B cell (primary cell): ENCODE data around the gene KCTD5. TPM values are rescaled to one million over a fixed set of nuclear protein-coding genes. Genes with fewer than 3 reads are reported as not detected.

ENCODE experiments used
- ATAC-seq: fragments of 200-7000 bp; cut with Tn5 transposase; one replicate; pipeline ENCODE4 v1.10.0; 2021; ENCODE audit warnings: low read depth, mild to moderate bottlenecking, moderate number of reproducible peaks, moderate library complexity
- CTCF ChIA-PET: fragments of 350-600 bp; sonication (Branson Sonifier 250); formaldehyde crosslinking; loops from one replicate; lab custom pipeline; 2021; ENCODE audit warnings: antibody characterized with exemption, inconsistent platforms; lab: Charles Lee
- POLR2A ChIA-PET: fragments of 350-600 bp; sonication (Branson Sonifier 250); formaldehyde crosslinking; loops from one replicate; lab custom pipeline; 2021; ENCODE audit warnings: antibody characterized with exemption; lab: Charles Lee
- DNase-seq: peaks from one replicate; pipeline ENCODE4 v3.0.0; 2013
- H2AFZ ChIP-seq: 2 replicates; pipeline ENCODE4 v1.6.1; 2012; ENCODE audit warnings: mild to moderate bottlenecking, low read depth, low read length; ENCODE audit not compliant: insufficient read depth, poor library complexity, severe bottlenecking
- H3K27ac ChIP-seq, 2 donors: 1 replicate in 1 of 2; 2 replicates in 1 of 2; pipeline ENCODE4 v1.5.1; 2012 to 2013; ENCODE audit warnings: low read length in 2 of 2, mild to moderate bottlenecking in 2 of 2, moderate library complexity in 1 of 2
- H3K27me3 ChIP-seq, 4 experiments: fragments of 200-600 bp in 1 of 4; sonication (generic) in 1 of 4; replicated peaks in 1 of 4; 1 replicate in 2 of 4; 2 replicates in 2 of 4; pipeline versions ENCODE4 v1.6.1 to v1.7.0; 2013 to 2016; ENCODE audit warnings: low read length in 3 of 4, mild to moderate bottlenecking in 2 of 4, mixed read lengths in 1 of 4, moderate library complexity in 1 of 4; ENCODE audit not compliant: insufficient read depth in 4 of 4, control insufficient read depth in 3 of 4; ENCODE audit errors: control extremely low read depth in 1 of 4
- H3K36me3 ChIP-seq, 2 experiments: replicated peaks in 1 of 2; 1 replicate in 1 of 2; 2 replicates in 1 of 2; pipeline versions ENCODE4 v1.6.1 to v1.7.1; 2013; ENCODE audit warnings: low read length in 1 of 2; ENCODE audit not compliant: insufficient read depth in 2 of 2, control insufficient read depth in 1 of 2; ENCODE audit errors: control extremely low read depth in 1 of 2, extremely low read depth in 1 of 2
- H3K4me1 ChIP-seq, 2 donors: fragments of 200-600 bp in 1 of 2; sonication (generic) in 1 of 2; 1 replicate in 1 of 2; 2 replicates in 1 of 2; pipeline versions ENCODE4 v1.5.1 to v1.6.1; 2013 to 2017; ENCODE audit warnings: low read length in 2 of 2; ENCODE audit not compliant: control insufficient read depth in 2 of 2, insufficient read depth in 2 of 2
- H3K4me2 ChIP-seq: replicated peaks from 2 replicates; pipeline ENCODE3; 2012; ENCODE audit warnings: mild to moderate bottlenecking, low read depth, low read length; ENCODE audit not compliant: poor library complexity, severe bottlenecking
- H3K4me3 ChIP-seq, 5 experiments: fragments of 200-600 bp in 1 of 5; sonication (generic) in 1 of 5; 1 replicate in 3 of 5; 2 replicates in 2 of 5; pipeline versions ENCODE4 v1.5.1 to v1.7.0; 2011 to 2016; ENCODE audit warnings: low read length in 4 of 5, mild to moderate bottlenecking in 4 of 5, low read depth in 2 of 5, control low read depth in 1 of 5, moderate library complexity in 1 of 5; ENCODE audit not compliant: insufficient read depth in 1 of 5; ENCODE audit errors: control extremely low read depth in 1 of 5, extremely low read depth in 1 of 5
- H3K79me2 ChIP-seq: fragments of 200-600 bp; sonication (generic); one replicate; pipeline ENCODE4 v1.6.0; 2016; ENCODE audit warnings: low read length; ENCODE audit not compliant: control insufficient read depth, insufficient read depth
- H3K9ac ChIP-seq: fragments of 200-600 bp; sonication (generic); 2 replicates; pipeline ENCODE4 v1.6.1; 2017; ENCODE audit warnings: mild to moderate bottlenecking, low read length, moderate library complexity
- H3K9me3 ChIP-seq, 3 donors: one replicate each; pipeline versions ENCODE4 v1.6.1 to v1.7.1; 2013; ENCODE audit warnings: low read length in 2 of 3; ENCODE audit not compliant: control insufficient read depth in 2 of 3, insufficient read depth in 1 of 3; ENCODE audit errors: control extremely low read depth in 1 of 3
- H4K20me1 ChIP-seq: 2 replicates; pipeline ENCODE4 v1.6.0; 2012; ENCODE audit warnings: mild to moderate bottlenecking, low read length; ENCODE audit not compliant: insufficient read depth, control insufficient read depth, poor library complexity, severe bottlenecking
- H3K27ac Mint-ChIP-seq: one replicate; pipeline ENCODE4 v1.8.0; 2021; ENCODE audit warnings: mixed read lengths
- H3K27me3 Mint-ChIP-seq: one replicate; pipeline ENCODE4 v1.8.0; 2021; ENCODE audit warnings: mixed read lengths
- H3K4me1 Mint-ChIP-seq: one replicate; pipeline ENCODE4 v1.8.0; 2021; ENCODE audit warnings: mixed read lengths
- H3K4me3 Mint-ChIP-seq: one replicate; pipeline ENCODE4 v1.8.0; 2021; ENCODE audit warnings: mixed read lengths
- H3K9me3 Mint-ChIP-seq: one replicate; pipeline ENCODE4 v1.8.0; 2022; ENCODE audit warnings: mixed read lengths; ENCODE audit not compliant: insufficient read depth
- CTCF ChIP-seq: fragments of 200-600 bp; IDR thresholded peaks from one replicate; pipeline ENCODE4 v1.8.0; 2022; ENCODE audit warnings: antibody characterized with exemption, mild to moderate bottlenecking
- EZH2 ChIP-seq: IDR thresholded peaks from 2 replicates; pipeline ENCODE4 v1.6.1; 2012; ENCODE audit warnings: borderline replicate concordance, low read depth, mild to moderate bottlenecking, moderate library complexity, low read length; ENCODE audit not compliant: insufficient read depth, poor library complexity, severe bottlenecking
- WGBS: methylation state at CpG from one replicate; pipeline ENCODE4 v1.1.5; 2013; ENCODE audit warnings: missing lambda C conversion rate; ENCODE audit not compliant: insufficient coverage; 5-methylcytosine and 5-hydroxymethylcytosine counted together
- intact Hi-C: fragments of 100-400 bp; cut with micrococcal nuclease; formaldehyde crosslinking; loops from one replicate; pipeline ENCODE4 v1.10.0; 2022
- polyA plus RNA-seq: library from polyadenylated mRNA; depleted of rRNA; stranded (reverse); fragments of >200 nt; gene quantifications from 2 replicates; pipeline ENCODE4 v1.2.3, GENCODE V29; 2012
- total RNA-seq, 2 donors: library from RNA; stranded (reverse); fragments of 120-200 nt in 1 of 2; gene quantifications; 1 replicate in 1 of 2; 2 replicates in 1 of 2; pipeline versions ENCODE4 v1.2.3 to v1.2.4, GENCODE V29; 2013 to 2022

The KCTD5 gene
- total and polyA plus RNA-seq, 2 donors (not counting 1 experiment from before 2014, with no cell fraction given): 17.2 to 37.3 TPM

GRCh38 chr16:2726923-2727322 lies 44.6 kb downstream of the KCTD5 start:
- H4K20me1 ChIP-seq: no peaks in the 10 kb centered on the region
- no peak overlapping the region for H3K9ac ChIP-seq
- no peak overlapping the region for H3K27ac ChIP-seq
- Mint-ChIP-seq H3K4me3 (no peak overlapping the region), H3K27ac (no peak overlapping the region), H3K4me1 (peaks cover 2% of the 10 kb centered on the region), H3K27me3 (peaks cover 12% of the 10 kb centered on the region), H3K9me3 (no peaks in the 10 kb centered on the region)
- no peak overlapping the region for H3K4me3 ChIP-seq
- no peaks in the 10 kb centered on the region for H3K9me3 ChIP-seq
- H3K27me3 ChIP-seq: peaks cover 0 to 12% (median 4%) of the 10 kb centered on the region in 4 experiments
- ATAC-seq (no peak), DNase-seq (no peak)
- H3K79me2 ChIP-seq: no peaks in the 10 kb centered on the region
- H3K4me2 ChIP-seq: no peak overlapping the region
- no CpG with 5 or more reads among the region's 5 CpGs for WGBS
- peaks cover 0 to under 1% of the 10 kb centered on the region in 2 donors for H3K4me1 ChIP-seq
- TF ChIP-seq CTCF: no peak
- no peak for TF ChIP-seq EZH2
- ChIA-PET POLR2A (no interaction called here), CTCF (no interaction called here)
- no peak overlapping the region for H2AFZ ChIP-seq
- no peaks in the 10 kb centered on the region for H3K36me3 ChIP-seq
- intact Hi-C loops: no loop called here

- H3K27ac Mint-ChIP-seq: no peak overlapping the region
- H3K27me3 Mint-ChIP-seq: peaks cover 15% of the 10 kb centered on the region
Measured at GRCh38 chr16:2728034-2728433, 45.7 kb downstream of the KCTD5 start.

More at GRCh38 chr16:2728034-2728433, 45.7 kb downstream of the KCTD5 start:
- intact Hi-C loops: no loop called here
- Histone ChIP-seq H3K9me3 (no peaks in the 10 kb centered on the region), H3K4me3 (no peak overlapping the region), H3K79me2 (no peaks in the 10 kb centered on the region), H3K27ac (no peak overlapping the region), H2AFZ (no peak overlapping the region), H3K36me3 (no peaks in the 10 kb centered on the region), H3K4me1 (no peaks in the 10 kb centered on the region), H4K20me1 (no peaks in the 10 kb centered on the region), H3K4me2 (no peak overlapping the region), H3K9ac (no peak overlapping the region), H3K27me3 (peaks cover 0 to 12% (median 4%) of the 10 kb centered on the region in 4 experiments)
- no peaks in the 10 kb centered on the region for H3K4me1 Mint-ChIP-seq
- no peak for ATAC-seq
- no peaks in the 10 kb centered on the region for H3K9me3 Mint-ChIP-seq
- no peak for TF ChIP-seq EZH2
- TF ChIP-seq CTCF: no peak
- CTCF ChIA-PET: no interaction called here
- DNase-seq: no peak
- no CpG with 5 or more reads among the region's 7 CpGs for WGBS
- no peak overlapping the region for H3K4me3 Mint-ChIP-seq
- POLR2A ChIA-PET: no interaction called here
